Left cardiac atrium (tissue), 4 donors: ENCODE measurements around the gene USP4. TPM values are rescaled to one million over a fixed set of nuclear protein-coding genes. Genes with fewer than 3 reads are reported as not detected.

Source experiments
- ATAC-seq, 2 donors: fragments of 200-7000 bp; cut with Tn5 transposase; one replicate each; pipeline ENCODE4 v1.9.1; 2020; ENCODE audit warnings: mild to moderate bottlenecking in 2 of 2, moderate library complexity in 2 of 2
- DNase-seq: peaks from one replicate; pipeline ENCODE4 v3.0.0-alpha.2; 2020
- intact Hi-C, 2 donors: fragments of 100-400 bp; cut with DNase I; formaldehyde crosslinking; loops; one replicate each; pipeline versions ENCODE4 v1.14.1 to v1.15.1; 2022 to 2023
- total RNA-seq, 2 donors: library from RNA; stranded (reverse); fragmentation: NEBNext Ultra II Directional; extraction: Animal tissue kit (Norgen Biotek cat#: 25700); gene quantifications; one replicate each; pipeline ENCODE4 v1.2.1, GENCODE V29; 2021
- donor health status: DM: no; HTN: yes; CAD: no.
- donor health status: DM: no; HTN: yes; CAD: no; lungs with severe emphysema.
- donor health status: DM: yes; HTN: yes; CAD: no.
- donor health status: Dilated cardiomyopathy.

Gene USP4
- total RNA-seq, 2 donors from 2014 or later, result 37.1 to 45.5 TPM

DNA sequence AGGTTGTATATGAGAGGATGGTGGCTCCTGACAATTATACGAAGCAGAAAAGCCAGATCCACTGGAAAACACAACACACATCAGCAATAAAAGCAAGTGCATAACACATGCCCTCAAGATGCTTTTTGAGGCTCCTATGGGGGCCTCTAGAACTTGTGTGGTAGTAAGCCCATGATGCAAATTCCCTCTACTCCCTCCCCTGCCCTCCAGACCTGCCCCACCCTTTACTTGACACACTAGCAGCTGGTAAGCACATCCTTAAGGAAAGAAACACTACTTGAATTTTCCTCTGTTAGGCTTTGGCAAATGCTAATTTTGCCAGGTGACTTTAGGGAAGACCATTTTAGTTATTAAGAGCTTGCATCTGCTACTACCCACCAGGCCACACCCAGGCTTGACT, 29.2 kb downstream of the USP4 start:
- ATAC-seq (no peak), DNase-seq (no peak)
- intact Hi-C loops, result no loop called here

GRCh38 chr3:49305608-49306007, 34.2 kb downstream of the USP4 start:
- no peak for ATAC-seq
- intact Hi-C loops, result no loop called here
- no peak for DNase-seq

GRCh38 chr3:49302613-49303012, 37.2 kb downstream of the USP4 start:
- ATAC-seq (no peak), DNase-seq (no peak)
- intact Hi-C loops, result no loop called here

DNA sequence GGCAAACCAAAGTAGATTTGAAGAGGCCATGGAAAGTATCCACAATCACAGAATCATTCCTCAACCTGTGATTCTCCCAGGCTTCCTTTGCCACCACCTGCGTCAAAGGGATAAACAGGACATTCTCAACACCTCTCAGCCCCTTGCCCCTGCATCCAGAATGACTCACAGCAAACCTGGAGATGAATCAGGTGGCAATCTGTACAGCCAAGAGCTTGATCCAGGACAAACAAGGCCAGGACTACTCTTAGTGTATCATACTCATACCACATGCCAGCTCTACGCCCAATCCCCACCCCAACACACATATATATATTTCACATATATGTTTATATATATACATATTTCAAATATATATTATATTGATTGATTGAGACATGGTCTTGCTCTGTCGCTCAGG, 39.3 kb downstream of the USP4 start:
- ATAC-seq (no peak), DNase-seq (no peak)
- intact Hi-C loops, result no loop called here

- intact Hi-C loops, result loop anchor here in 1 of 2 donors (5.0 kb wide), 1 partner anchor 126 kb away; the partner anchor contains the start of gene KLHDC8B
- ATAC-seq (no peak), DNase-seq (no peak)
Observed at GRCh38 chr3:49298511-49298910, 41.3 kb downstream of the USP4 start.

GRCh38 chr3:49296781-49297411, 43.0 kb downstream of the USP4 start:
- peak; percentile 77 for DNase-seq
- ATAC-seq, result peak; percentile 86 to 87
- intact Hi-C loops, result loop anchor here in 1 of 2 donors (5.0 kb wide), 1 partner anchor 125 kb away; the partner anchor contains the start of gene KLHDC8B

DNA sequence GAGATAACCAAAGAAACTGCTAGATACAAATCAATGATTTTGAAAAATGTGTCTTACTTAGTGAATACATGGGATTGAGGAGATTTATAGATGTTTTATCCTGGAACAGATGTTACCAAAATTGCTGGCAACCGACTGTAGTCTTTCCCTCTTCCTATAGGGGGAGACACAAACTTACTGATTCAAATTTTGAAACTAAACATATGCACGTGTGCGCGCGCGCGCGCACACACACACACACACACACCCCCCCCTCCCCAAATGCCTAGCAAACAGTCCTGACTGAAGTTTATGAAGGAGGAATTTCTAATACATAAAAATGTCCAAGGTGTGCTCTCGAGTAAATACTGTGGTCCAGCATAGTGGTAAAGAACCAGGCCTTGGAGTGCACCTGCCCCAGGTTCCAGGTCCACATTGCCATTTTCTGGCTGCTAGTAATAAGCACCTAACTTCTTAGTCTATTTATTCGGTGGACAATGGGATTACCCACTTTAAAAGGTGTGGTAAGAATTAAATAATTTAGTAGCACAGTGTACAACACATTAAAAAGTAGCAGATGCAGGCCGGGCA, 44.3 kb downstream of the USP4 start:
- ATAC-seq (peak in 1 of 2 donors; percentile 11), DNase-seq (no peak)
- intact Hi-C loops, result loop anchor here in 1 of 2 donors (5.0 kb wide), 1 partner anchor 123 kb away; the partner anchor contains the start of gene KLHDC8B

DNA sequence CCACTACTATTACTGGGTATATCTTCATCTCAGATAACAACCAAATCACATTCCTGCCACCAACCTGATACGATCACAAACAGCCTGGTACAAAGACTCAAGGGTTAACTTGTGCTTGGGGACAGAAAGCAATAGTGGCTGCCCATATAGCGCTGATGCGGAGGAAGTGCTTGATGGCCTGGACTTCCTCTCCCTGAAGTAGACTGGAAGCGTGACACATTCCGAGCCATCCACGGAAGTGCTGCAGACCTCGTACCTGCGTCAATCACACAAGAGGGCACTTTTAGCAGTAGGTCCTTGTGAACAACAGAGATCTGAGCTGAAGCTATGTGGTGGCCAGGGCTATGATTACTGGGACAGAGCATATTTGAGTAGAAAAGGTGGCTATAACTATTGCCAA, 45.5 kb downstream of the USP4 start:
- no peak for DNase-seq
- no peak for ATAC-seq
- intact Hi-C loops, result no loop called here

DNA sequence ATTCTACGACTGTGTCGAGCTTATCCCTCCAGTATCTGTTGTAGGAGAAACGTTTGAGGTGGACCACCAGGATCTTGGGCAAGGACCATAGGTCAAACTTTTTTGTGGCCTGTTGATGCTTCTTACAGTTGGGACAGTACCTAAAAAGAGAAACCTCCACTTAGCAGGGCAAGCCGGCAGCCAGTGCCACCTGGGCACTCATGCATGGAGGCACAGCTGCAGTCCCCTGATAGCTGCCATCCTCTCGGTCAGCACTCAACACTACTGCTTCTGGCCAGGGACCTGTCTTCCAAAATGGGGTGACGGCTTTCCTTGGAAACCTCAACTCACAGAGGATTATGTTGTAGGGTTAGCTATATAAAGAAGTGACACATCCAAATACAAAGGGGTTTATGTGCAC, 55.9 kb downstream of the USP4 start:
- DNase-seq (no peak), ATAC-seq (no peak)
- intact Hi-C loops, result no loop called here

DNA sequence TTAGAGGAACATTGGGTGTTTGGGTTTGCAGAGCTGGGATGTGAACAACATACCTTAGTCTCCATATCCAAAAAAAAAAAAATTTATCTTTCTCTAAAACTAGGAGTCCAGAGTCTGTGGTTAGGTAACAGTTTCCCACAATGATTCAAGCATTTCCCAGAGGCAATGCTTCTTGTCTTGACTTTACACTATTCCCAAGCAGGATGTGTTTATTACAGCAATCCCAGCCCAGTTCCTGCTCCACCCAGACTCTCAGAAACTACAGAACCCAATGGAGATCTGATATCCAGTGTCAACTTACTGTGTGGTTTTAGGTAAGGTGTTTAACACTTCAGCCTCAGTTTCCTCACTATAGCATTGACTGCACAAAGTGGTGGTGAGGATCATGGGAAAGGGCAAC, 60.5 kb downstream of the USP4 start:
- intact Hi-C loops, result loop anchor here (5.0 kb wide), 1 partner anchor 107 kb away; the partner anchor contains the start of gene KLHDC8B (in 2 of the 2)
- DNase-seq (no peak), ATAC-seq (no peak)

DNA sequence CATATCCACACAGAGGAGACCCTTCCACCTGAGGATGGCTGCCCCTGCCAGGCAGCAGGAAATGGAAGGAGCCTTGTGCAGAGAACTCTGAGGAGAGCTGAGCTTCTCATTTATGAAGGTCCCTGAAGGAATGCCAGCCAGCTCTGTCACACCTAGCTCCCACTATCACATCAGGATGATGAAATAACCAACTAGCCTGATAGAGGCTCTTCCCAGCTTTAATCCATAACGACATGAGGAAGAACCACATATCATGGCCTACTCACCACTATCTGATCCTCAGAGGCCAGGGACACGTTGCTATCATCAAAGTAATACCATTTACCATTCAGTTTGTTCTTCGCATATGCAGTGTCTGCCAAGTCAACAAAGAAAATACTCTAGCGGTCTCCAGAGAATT, 61.3 kb downstream of the USP4 start:
- intact Hi-C loops, result loop anchor here (5.0 kb wide), 1 partner anchor 106 kb away; the partner anchor contains the start of gene KLHDC8B (in 2 of the 2)
- DNase-seq (no peak), ATAC-seq (no peak)

DNA sequence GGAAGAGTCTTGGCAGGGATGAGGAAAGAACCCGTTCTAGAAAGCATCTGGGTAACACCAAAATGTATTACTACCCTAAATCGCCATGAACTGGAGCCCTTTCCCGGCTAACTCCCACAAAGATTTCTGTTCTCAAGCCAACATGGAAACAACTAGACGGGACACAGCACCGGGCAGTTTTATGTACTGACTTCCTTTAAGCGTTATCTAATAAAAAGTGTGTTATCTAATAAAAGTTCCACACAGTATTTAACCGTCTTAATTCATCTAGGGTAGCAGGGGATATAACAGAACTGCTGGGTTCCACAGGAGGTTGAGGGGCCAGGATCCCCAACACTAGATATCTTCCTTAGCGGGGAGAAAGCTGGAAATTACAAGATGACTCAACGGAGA, 62.5 kb downstream of the USP4 start:
- intact Hi-C loops, result loop anchor here (5.0 kb wide), 1 partner anchor 105 kb away; the partner anchor contains the start of gene KLHDC8B (in 2 of the 2)
- DNase-seq (no peak), ATAC-seq (peak; percentile 28 to 29)

- DNase-seq (peak; percentile 95), ATAC-seq (peak; percentile 96 to 97)
- intact Hi-C loops, result loop anchor here (5.0 kb wide), 1 partner anchor 104 kb away; the partner anchor contains the start of gene KLHDC8B (in 2 of the 2)
Observed at GRCh38 chr3:49276475-49277382, 63.1 kb downstream of the USP4 start, which contains the start of gene C3orf62. Gene C3orf62, minus strand, starts transcription at chr3:49277232. Its CDS starts 360 bp downstream, at chr3:49276872.

DNA sequence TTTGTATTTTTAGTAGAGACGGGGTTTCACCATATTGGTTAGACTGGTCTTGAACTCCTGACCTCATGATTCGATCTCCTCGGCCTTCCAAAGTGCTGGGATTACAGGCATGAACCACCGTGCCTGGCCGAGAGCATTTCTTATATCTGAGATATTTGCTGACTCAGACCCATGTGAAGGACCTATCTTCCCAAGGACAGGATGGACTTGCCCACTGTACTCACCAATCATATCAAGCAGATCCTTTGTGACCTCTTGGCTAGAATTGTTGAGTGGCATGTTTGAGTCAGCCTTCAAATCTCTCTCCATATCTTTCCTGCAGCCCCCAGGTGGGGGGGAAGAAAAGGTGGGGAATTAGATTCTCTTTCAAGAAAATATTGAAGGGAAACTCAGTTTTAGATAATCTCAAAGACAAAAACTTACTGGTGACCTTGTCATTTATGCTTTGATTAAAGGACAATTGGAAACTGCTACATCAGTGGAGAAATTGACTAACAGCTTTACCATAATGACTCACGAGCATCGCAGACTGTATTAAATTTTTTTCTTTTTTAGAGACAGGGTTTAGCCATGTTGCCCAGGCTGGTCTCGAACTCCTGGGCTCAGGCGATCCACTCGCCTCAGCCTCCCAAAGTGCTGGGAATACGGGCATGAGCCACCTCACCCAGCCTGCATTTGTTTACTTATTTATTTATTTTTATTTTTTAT, 65.9 kb downstream of the USP4 start:
- no peak for ATAC-seq
- intact Hi-C loops, result no loop called here
- DNase-seq, result no peak

DNA sequence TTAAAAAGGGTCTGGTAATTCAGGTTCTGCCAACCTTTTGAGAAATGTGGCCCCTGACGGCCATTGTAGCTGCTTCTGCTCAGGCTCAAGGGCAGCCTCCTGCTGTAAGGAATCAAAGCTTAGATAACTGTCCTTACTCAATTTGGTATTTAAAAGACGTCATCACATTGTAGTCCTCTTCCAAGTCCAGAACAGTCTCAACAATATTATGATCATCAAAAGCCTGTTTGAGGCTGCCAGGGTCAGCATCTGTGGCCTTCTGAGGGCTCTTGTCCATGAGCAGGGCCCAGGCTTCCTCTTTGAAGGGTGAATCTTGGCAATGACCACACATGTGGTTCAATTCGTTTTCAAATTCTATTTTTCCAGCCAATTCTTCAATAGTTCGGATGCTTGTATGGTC, 68.8 kb downstream of the USP4 start:
- no peak for ATAC-seq
- intact Hi-C loops, result no loop called here
- no peak for DNase-seq

DNA sequence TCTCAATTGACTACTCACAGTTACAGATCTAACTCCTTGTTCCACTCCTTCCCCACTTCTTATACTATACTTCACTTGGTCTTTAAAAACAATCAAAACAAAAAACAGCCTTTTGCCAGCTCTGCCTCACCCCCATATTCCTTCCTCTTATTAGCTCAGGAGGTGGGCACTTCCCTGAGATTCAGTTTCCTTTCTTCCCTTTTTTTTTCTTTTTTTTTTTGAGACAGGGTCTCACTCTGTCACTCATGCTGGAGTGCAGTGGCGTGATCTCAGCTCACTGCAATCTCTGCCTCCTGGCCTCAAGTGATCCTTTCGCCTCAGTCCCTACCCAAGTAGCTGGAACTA, 69.7 kb downstream of the USP4 start:
- no peak for DNase-seq
- no peak for ATAC-seq
- intact Hi-C loops, result no loop called here

- intact Hi-C loops, result no loop called here
- DNase-seq, result no peak
- ATAC-seq, result no peak
Observed at GRCh38 chr3:49269443-49270155, 70.3 kb downstream of the USP4 start.

DNA sequence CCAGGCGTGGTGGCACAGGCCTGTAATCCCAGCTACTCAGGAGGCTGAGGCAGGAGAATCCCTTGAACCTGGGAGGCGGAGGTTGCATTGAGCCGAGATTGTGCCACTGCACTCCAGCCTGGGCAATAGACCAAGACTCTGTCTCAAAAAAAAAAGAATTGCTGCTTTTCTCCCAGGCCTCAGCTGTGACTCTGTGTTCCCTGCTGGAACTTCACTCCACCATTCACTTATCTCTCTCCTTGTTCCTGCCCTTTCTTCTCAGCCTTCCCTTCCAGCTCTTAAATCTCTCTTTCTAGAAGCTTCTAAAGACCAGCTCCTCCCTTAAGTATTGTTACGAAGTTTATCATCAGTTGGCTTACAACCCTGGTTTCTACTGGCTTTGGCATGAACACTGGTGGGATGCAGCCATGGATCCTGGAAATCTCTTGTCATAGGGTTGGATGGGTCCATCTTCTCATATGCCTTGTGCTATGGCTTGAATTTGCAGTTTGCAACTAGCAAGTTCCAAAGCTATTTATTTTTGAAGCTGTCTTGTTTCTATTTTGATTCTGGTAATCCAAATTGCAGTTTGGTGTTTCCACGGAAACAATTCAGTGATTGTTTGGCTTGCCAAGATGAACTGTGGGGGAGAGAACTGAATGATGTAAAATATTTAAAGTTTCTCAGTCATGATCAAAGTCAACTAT, 73.3 kb downstream of the USP4 start:
- intact Hi-C loops, result no loop called here
- peak; percentile 26 to 36 for ATAC-seq
- no peak for DNase-seq
